Activated CD4-positive, alpha-beta T cell treated with anti-CD3 and anti-CD28 coated beads, Interleukin-10, Interleukin-2, amounts not matched to agents 100 ng/mL and 50 ng/mL, durations not matched to agents 16 hours and 8 hours (primary cell): ENCODE measurements around the gene TSPYL6.
A peak's percentile ranks its signal among the peaks of the same experiment; 100 is the strongest.
"Not testable (repeated sequence)": the region's sequence is repeated elsewhere in the genome, so short reads cannot be mapped to it uniquely, and the experiment has no call there.

Experiments
- DNase-seq: peaks from one replicate; pipeline ENCODE4 v3.0.0-alpha.2; 2020

Gene TSPYL6

GRCh38 chr2:54256091-54256694, at the start of gene TSPYL6:
Gene TSPYL6, minus strand, starts transcription at chr2:54256229. Its CDS starts 78 bp downstream, at chr2:54256151.
- DNase-seq: no peak

GRCh38 chr2:54303631-54304030, 47.6 kb upstream of the TSPYL6 start:
- no peak for DNase-seq

- DNase-seq: no peak
Measured at GRCh38 chr2:54298514-54298913, 42.5 kb upstream of the TSPYL6 start.

- DNase-seq: no peak
Measured at GRCh38 chr2:54295911-54296310, 39.9 kb upstream of the TSPYL6 start.

GRCh38 chr2:54294665-54295064, 38.6 kb upstream of the TSPYL6 start:
- DNase-seq: not testable (repeated sequence)

GRCh38 chr2:54290356-54291025, 34.5 kb upstream of the TSPYL6 start:
- no peak for DNase-seq

- DNase-seq: no peak
Measured at GRCh38 chr2:54289917-54290316, 33.9 kb upstream of the TSPYL6 start.

GRCh38 chr2:54287532-54287931, 31.5 kb upstream of the TSPYL6 start:
- no peak for DNase-seq

GRCh38 chr2:54285451-54285850, 29.4 kb upstream of the TSPYL6 start:
- no peak for DNase-seq

- DNase-seq: no peak
Measured at GRCh38 chr2:54284826-54285225, 28.8 kb upstream of the TSPYL6 start.

GRCh38 chr2:54279385-54279784, 23.4 kb upstream of the TSPYL6 start:
- no peak for DNase-seq

GRCh38 chr2:54275541-54275940, 19.5 kb upstream of the TSPYL6 start:
- no peak for DNase-seq

GRCh38 chr2:54274781-54275242, 18.8 kb upstream of the TSPYL6 start:
- peak; percentile 17 for DNase-seq

- DNase-seq: no peak
Measured at GRCh38 chr2:54271843-54272627, 16.0 kb upstream of the TSPYL6 start.

- no peak for DNase-seq
Measured at GRCh38 chr2:54271189-54271588, 15.2 kb upstream of the TSPYL6 start.

GRCh38 chr2:54267577-54267976, 11.5 kb upstream of the TSPYL6 start:
- no peak for DNase-seq

- not testable (repeated sequence) for DNase-seq
Measured at GRCh38 chr2:54265081-54265480, 9.1 kb upstream of the TSPYL6 start.

- no peak for DNase-seq
Measured at GRCh38 chr2:54262015-54262765, 6.2 kb upstream of the TSPYL6 start.

- no peak for DNase-seq
Measured at GRCh38 chr2:54261537-54261936, 5.5 kb upstream of the TSPYL6 start.

GRCh38 chr2:54260241-54260595, 4.2 kb upstream of the TSPYL6 start:
- no peak for DNase-seq

GRCh38 chr2:54259413-54260240, 3.6 kb upstream of the TSPYL6 start:
- peak; percentile 4 for DNase-seq

- no peak for DNase-seq
Measured at GRCh38 chr2:54258166-54258565, 2.1 kb upstream of the TSPYL6 start.
